GM12872 (cell line): Measurements from ENCODE around the gene ZNF579.

Experiments used
- CTCF ChIP-seq: IDR thresholded peaks from 3 replicates; pipeline ENCODE4 v1.5.1; 2011; ENCODE audit warnings: low read depth, mild to moderate bottlenecking, low read length, moderate library complexity; ENCODE audit not compliant: insufficient read depth

ZNF579 gene

GRCh38 chr19:55528030-55528803, 52.4 kb downstream of the ZNF579 start:
- no peak for TF ChIP-seq CTCF

- no peak for TF ChIP-seq CTCF
Observed at GRCh38 chr19:55527197-55528029, 53.2 kb downstream of the ZNF579 start.
